Measurements from ENCODE around the gene ZC3H7A.
"Not testable (repeated sequence)": the region's sequence is repeated elsewhere in the genome, so short reads cannot be mapped to it uniquely, and the experiment has no call there.

The ZC3H7A gene

GRCh38 chr16:11800382-11800718 lies 3.3 kb upstream of the ZC3H7A start:
- no peak for DNase-seq

DNA sequence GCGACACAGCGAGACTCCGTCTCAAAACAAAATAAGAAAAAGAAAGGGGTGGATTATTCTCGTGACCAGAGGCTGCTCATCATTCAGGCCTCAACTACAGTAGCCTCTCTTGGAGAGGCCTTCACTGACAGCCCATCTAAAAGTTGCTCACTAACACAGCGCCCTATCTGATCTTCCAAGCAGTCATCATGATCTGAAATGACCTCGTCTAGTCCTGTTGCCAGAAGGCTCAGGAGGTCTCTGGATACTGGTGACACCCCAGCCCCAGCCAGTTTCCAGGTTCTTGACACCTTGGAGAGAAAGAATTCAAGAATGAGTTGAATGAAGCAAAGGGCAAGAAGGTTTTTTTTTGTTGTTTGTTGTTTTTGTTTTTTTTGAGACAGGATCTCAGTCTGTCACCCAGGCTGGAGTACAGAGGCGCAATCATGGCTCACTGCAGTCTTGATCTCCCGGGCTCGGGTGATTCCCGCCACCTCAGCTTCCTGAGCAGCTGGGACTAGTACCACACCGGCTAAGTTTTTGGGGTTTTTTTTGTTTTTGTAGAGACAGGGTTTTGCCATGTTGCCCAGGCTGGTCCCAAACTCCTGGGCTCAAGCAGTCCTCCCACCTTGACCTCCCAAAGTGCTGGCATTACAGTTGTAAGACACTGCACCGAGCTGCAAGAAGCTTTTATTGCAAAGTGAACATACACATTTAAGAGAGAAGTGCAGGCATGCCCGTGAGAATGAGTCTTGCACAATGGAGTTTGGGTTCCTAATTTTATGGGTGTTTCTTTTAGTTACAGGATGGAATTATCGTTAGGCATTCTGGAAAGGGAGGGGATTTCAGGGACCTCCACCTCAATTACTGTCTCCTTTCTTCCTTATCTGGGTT lies 2.7 kb upstream of the ZC3H7A start:
- no peak for DNase-seq

- DNase-seq = no peak
Observed at GRCh38 chr16:11799017-11799381, 1.9 kb upstream of the ZC3H7A start.

GRCh38 chr16:11797957-11798299 lies 870 bp upstream of the ZC3H7A start:
- no peak for DNase-seq

DNA sequence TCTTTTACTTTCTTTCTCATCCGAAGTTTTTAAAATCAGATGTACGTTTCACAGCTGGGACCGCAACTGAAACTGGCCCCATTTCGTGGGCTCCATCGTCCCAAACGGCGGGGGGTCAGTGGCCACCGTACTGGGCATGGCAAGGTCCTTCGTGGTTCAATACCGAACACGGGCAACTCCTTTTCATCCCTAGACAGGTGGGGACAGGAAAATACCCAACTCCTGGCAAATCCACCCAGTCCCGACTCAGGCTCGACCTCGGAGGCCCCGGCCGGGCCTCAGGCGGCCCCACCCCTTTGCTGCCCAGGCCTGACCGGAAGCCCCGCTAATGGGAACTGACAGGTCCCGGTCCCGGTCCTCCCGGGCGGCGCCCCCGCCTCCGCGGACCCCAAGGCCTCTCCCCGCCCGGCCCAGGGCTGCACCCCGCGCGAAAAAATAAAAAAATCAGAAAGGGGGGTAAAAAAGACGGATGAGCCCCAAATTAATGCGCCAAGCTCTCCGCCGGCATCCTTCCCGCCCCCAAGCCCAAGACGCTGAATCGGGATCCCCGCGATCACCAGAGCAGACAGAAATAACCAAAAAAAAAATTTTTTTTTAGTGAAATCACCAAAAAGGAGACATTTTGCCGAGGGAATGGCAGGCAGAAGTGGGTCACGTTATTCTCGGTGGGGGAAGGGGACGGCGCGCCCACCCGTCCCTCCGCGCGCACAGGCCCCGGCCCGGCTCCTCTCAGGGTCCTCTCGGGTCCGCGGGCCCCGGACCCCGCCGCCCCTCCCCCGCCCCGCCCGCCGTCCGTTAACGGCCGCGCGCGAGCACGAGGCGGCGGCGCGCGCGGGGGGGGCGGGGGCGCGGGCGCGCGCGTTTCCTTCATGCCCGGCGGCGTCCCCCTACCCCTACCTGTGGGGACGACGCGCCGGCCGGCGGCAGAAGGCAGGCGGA lies 562 bp downstream of the ZC3H7A start:
- DNase-seq = peak in 1 of 4 experiments; percentile 12

- no peak for DNase-seq
Observed at GRCh38 chr16:11795887-11796226, 1.2 kb downstream of the ZC3H7A start.

GRCh38 chr16:11794996-11795886 lies 1.8 kb downstream of the ZC3H7A start:
- no peak for DNase-seq

DNA sequence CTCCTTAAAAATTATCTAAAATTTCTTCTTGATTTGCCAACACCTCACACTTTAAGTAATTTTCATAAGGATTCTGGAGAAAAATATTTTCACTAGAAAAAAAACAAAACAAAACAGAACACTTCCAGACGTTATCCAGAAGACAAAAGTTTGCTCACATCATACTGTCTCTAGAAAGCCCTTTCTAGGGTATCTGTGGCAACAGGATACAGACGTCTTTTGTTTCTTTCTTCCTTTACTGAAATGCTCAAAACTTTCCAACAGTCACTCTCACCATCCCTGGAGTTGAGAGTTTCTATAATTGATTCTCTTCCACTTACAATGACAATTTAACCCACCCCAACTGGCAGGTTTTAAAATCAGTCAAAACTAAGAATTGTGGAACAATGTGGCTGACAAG lies 2.6 kb downstream of the ZC3H7A start:
- DNase-seq = no peak

GRCh38 chr16:11793840-11794239 lies 3.2 kb downstream of the ZC3H7A start:
- DNase-seq = no peak

DNA sequence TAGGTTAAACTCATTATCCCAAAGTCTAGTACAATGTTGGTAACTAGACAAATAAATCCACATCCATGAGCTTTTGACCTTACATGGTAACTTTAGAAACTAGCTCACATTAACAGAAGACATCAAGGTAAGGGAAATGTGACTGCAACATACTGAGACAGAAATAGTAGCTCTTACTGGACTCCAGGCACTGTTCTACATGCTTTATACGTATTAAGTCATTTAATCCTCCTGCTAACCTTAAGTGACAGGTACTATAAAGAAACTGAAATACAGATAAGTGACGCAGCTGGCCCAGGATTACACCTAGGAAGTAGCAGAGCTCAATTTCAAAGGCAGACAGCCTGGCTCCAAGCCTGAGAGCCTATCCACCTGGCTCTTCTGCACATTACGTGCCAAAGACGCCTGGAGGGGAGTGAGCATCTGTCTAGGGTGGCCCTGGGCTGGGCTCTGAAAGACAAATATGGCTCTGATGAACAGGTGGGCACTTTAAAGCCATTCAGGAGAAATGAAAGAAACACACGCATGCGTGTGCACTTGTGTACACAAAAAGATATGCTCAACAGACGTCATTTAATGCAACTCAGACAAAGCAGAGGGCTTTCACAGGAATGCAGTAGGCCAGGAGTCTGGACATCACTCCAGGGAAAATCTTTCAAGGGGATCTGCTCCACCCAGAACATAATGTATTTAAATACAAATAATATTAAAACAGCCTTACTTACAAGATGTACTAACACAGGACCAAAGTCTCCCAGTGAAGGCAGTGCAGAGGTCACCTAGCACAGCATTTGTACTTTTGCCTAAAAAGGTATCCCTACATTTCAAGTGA lies 4.4 kb downstream of the ZC3H7A start:
- DNase-seq = no peak

DNA sequence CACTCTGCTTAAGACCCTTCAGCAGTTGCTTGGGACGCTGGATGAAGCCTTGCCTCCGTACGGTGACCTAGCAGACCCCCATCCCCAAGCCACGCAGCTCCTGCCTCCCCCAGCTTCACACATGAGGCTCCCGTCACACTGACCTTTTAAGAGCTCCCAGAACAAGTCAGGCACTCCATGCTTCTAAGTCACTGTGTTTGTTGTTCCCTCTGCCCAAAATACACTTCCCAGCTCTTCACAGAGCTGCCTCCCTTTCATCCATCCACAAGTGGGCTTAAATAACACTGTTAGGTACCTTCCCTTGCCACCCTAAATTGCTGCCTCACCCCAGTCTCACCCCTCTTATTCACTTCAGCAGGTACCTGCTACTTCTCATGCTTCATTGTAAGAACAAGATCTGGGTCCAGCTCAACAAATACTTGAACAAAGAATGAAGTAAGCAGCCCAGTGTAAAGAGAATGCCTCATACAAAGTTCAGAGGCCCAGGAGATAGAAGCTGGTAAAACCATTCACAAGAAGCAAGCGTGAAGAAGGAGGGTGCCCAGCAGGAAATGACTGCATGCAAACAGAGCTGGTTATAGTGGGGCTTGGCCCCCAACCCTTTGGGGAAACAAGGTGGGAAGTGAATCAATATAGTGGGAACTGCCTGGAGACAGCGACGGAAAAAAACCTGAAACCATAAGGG lies 5.8 kb downstream of the ZC3H7A start:
- DNase-seq = no peak

GRCh38 chr16:11788914-11789313 lies 8.1 kb downstream of the ZC3H7A start:
- DNase-seq = no peak

DNA sequence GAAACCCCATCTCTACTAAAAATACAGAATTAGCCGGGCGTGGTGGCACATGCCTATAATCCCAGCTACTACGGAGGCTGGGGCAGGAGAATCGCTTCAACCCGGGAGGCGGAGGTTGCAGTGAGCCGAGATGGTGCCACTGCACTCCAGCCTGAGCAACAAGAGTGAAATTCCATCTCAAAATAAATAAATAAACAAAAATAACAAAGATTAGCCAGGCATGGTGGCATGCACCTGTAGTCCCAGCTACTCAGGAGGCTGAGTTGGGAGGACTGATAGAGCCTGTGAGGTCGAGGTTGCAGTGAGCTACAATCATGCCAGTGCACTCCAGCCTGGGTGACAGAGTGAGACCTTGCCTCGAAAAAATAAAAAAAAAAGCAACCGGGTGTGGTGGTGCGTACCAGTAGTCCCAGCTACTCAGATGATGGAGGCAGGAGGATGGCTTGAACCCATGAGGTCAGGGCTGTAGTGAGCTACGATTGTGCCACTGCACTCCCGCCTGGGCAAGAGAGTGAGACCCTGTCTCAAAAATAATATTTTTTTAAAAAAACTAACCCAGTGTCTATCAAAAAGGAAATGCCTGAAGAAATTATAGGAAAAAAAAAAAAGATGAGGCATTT lies 12.0 kb downstream of the ZC3H7A start:
- DNase-seq = not testable (repeated sequence)

DNA sequence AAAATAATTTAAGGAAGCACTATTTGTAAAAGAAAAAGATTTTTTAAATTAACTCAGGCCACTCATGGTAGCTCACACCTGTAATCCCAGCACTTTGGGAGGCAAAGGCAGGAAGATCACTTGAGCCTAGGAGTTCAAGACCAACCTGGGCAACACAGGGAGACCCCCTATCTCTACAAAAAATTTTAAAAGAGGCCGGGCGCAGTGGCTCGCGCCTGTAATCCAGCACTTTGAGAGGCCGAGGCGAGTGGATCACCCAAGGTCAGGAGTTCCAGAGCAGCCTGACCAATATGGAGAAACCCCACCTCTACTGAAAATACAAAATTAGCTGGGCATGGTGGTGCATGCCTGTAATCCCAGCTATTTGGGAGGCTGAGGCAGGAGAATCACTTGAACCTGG lies 12.7 kb downstream of the ZC3H7A start:
- not testable (repeated sequence) for DNase-seq

DNA sequence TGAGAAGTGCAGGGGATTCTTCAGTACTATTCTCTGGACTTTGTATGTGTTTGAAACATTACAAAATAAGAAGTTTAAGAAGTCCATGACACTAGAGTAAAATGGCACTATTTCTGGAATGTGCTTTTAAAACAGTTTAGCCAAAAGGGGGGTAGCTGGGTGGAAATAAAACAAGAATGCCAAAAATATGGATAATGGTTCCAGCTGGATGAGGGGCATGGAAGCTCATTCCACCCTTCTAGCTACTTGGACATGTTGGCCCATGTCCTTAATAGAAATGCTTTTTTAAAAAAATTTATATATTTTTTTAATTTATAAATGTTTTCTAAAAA lies 13.1 kb downstream of the ZC3H7A start:
- no peak for DNase-seq

DNA sequence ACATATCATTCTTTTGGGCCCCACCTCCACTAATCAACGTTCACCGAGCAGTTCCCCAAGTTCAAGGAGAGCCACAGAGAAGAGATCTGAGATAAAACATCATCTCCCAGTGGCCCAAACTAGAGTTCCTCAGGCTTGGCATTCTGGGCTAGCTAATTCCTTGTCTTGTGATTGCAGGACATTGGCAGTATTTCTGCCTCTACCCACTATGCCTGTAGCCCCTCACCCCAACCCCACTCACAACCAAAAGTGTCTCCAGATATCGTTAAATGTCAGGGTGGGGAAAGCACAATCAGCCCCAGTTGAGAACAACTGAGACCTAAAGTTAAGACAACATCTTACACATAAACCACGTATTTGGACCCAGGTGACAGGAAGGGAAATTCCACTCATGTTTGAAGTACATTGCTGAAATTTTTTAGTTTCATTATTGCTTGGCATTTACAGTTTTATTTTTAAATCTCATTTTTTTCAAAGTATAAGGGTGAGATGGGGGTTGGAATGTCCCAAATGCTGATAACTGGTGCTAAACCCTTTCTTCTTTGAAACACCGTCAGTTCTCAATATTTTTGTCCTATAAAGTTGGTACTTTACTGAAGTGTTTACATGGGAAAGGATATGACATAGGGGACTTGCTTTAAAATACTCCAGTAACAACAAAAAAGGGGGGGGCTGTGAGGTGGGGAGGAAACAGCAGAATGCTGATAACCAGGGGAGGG lies 13.6 kb downstream of the ZC3H7A start:
- DNase-seq = no peak

- DNase-seq = no peak
Observed at GRCh38 chr16:11781773-11782172, 15.3 kb downstream of the ZC3H7A start.

GRCh38 chr16:11780991-11781680 lies 15.9 kb downstream of the ZC3H7A start:
- DNase-seq = no peak

DNA sequence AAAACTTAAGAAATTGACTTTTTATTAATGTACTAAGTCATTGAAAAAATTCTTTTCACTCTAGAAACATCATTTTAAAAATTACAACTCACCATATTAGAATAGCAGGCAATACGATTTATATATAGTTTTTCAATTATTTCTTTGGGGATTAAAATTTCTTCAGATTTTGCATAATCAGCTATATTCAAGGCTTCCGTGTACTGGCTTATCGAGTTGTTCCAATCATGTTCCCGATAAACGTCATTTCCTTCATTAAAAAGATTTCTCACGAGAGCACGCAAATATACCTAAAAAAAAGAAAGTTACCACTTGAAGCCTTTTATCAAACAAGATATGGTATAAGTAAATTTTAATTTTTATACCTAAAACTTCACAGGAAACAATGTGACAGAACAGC lies 18.0 kb downstream of the ZC3H7A start:
- no peak for DNase-seq

GRCh38 chr16:11774065-11774626 lies 22.9 kb downstream of the ZC3H7A start:
- no peak for DNase-seq

All from activated naive CD4-positive, alpha-beta T cell (primary cell).